Sigmoid colon (tissue), 4 donors: Measurements from ENCODE around the gene DNAJC10.

Experiments
- EP300 ChIP-seq, 4 donors: sonication (generic); formaldehyde crosslinking; IDR thresholded peaks; one replicate each; pipeline ENCODE4 v1.6.1; 2017; ENCODE audit warnings: antibody characterized with exemption in 4 of 4
- POLR2A ChIP-seq, 2 donors: fragments of 450-650 bp; IDR thresholded peaks; one replicate each; pipeline ENCODE4 v1.6.1; 2016; ENCODE audit warnings: antibody characterized with exemption in 2 of 2, mild to moderate bottlenecking in 2 of 2, moderate library complexity in 2 of 2
- POLR2AphosphoS5 ChIP-seq, 4 donors: sonication (generic); formaldehyde crosslinking; IDR thresholded peaks; one replicate each; pipeline ENCODE4 v1.6.1; 2017; ENCODE audit warnings: antibody characterized with exemption in 4 of 4
- TF ChIP-seq, protein P1 (sequence below), 4 experiments: fragments of 450-650 bp in 3 of 4; fragments of 200-600 bp in 1 of 4; IDR thresholded peaks; one replicate each; pipeline ENCODE4 v1.5.1; 2016 to 2019; ENCODE audit warnings: antibody characterized with exemption in 4 of 4, mild to moderate bottlenecking in 3 of 4, moderate library complexity in 2 of 4

DNA sequence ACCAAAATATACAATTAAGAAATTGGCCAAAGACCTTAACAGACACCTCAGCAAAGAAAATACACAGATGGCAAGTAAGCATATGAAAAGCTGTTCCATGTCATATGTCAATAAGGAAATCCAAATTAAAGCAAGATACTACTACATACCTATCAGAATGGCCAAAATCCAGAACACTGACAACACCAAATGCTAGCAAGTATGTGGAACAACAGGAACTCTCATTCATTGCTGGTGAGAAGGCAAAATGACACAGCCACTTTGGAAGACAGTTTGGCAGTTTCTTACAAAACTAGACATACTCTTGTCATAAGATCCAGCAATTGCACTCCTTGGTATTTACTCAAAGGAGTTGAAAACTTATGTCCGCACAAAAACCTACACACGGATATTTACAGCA is 20.3 kb upstream of the DNAJC10 start:
- TF ChIP-seq, protein P1, sequence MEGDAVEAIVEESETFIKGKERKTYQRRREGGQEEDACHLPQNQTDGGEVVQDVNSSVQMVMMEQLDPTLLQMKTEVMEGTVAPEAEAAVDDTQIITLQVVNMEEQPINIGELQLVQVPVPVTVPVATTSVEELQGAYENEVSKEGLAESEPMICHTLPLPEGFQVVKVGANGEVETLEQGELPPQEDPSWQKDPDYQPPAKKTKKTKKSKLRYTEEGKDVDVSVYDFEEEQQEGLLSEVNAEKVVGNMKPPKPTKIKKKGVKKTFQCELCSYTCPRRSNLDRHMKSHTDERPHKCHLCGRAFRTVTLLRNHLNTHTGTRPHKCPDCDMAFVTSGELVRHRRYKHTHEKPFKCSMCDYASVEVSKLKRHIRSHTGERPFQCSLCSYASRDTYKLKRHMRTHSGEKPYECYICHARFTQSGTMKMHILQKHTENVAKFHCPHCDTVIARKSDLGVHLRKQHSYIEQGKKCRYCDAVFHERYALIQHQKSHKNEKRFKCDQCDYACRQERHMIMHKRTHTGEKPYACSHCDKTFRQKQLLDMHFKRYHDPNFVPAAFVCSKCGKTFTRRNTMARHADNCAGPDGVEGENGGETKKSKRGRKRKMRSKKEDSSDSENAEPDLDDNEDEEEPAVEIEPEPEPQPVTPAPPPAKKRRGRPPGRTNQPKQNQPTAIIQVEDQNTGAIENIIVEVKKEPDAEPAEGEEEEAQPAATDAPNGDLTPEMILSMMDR (IDR thresholded peaks at IDR 0.05) = no peak
- TF ChIP-seq POLR2A (IDR thresholded peaks at IDR 0.05) (no peak), EP300 (IDR thresholded peaks at IDR 0.05) (no peak), POLR2AphosphoS5 (IDR thresholded peaks at IDR 0.05) (no peak)
